ENCODE measurements around the gene POLE. TPM values are rescaled to one million over a fixed set of nuclear protein-coding genes. Genes with fewer than 3 reads are reported as not detected.

POLE gene
- total and polyA plus RNA-seq, 9 of the 15 experiments (the other 6 are each of a cell fraction or from before 2014, with no cell fraction given), result 2.4 to 154 (median 49.6) TPM

GRCh38 chr12:132658149-132658894, 28.8 kb downstream of the POLE start (continued):
- TF ChIP-seq, protein P1, sequence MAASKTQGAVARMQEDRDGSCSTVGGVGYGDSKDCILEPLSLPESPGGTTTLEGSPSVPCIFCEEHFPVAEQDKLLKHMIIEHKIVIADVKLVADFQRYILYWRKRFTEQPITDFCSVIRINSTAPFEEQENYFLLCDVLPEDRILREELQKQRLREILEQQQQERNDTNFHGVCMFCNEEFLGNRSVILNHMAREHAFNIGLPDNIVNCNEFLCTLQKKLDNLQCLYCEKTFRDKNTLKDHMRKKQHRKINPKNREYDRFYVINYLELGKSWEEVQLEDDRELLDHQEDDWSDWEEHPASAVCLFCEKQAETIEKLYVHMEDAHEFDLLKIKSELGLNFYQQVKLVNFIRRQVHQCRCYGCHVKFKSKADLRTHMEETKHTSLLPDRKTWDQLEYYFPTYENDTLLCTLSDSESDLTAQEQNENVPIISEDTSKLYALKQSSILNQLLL (CRISPR knock-in tag; IDR thresholded peaks at IDR 0.05; ENCODE audit: borderline replicate concordance), result peak; percentile 83; the same call in 1 of the 2 replicates
- TF ChIP-seq ZNF408 (CRISPR knock-in tag; IDR thresholded peaks at IDR 0.05; ENCODE audit: low read depth) (peak; percentile 59), ZNF707 (CRISPR knock-in tag; conservative IDR thresholded peaks at IDR 0.05) (0 out of 2 replicates have a peak, but pooled peaks have one; percentile 41), TCFL5 (CRISPR knock-in tag; conservative IDR thresholded peaks at IDR 0.05) (no peak), MTF1 (CRISPR knock-in tag; IDR thresholded peaks at IDR 0.05; ENCODE audit: borderline replicate concordance) (0 out of 2 replicates have a peak, but pooled peaks have one; percentile 10), NFIX (CRISPR knock-in tag; IDR thresholded peaks at IDR 0.05; ENCODE audit: low read depth) (0 out of 2 replicates have a peak, but pooled peaks have one; percentile 8), PML (IDR thresholded peaks at IDR 0.05; ENCODE audit: low read length) (no peak), ZNF232 (CRISPR knock-in tag; IDR thresholded peaks at IDR 0.05) (no peak), ZKSCAN3 (CRISPR knock-in tag; IDR thresholded peaks at IDR 0.05) (no peak), CSDE1 (IDR thresholded peaks at IDR 0.05) (no peak), ZBTB5 (IDR thresholded peaks at IDR 0.05) (no peak)
